Right lobe of liver (tissue), 6 donors: ENCODE results near the gene ARHGEF37. TPM values are rescaled to one million over a fixed set of nuclear protein-coding genes. Genes with fewer than 3 reads are reported as not detected.

ENCODE experiments used
- ATAC-seq, 4 donors: fragments of 200-7000 bp; cut with Tn5 transposase; one replicate each; pipeline ENCODE4 v1.9.1; 2020; ENCODE audit warnings: mild to moderate bottlenecking in 4 of 4, moderate library complexity in 4 of 4
- DNase-seq, 3 donors: peaks; one replicate each; pipeline ENCODE4 v3.0.0-alpha.2; 2020
- H3K27ac ChIP-seq, 3 donors: fragments of 200-600 bp; one replicate each; pipeline ENCODE4 v1.8.0; 2022
- H3K27me3 ChIP-seq, 2 donors: fragments of 200-600 bp; one replicate each; pipeline ENCODE4 v1.8.0; 2022
- H3K36me3 ChIP-seq, 4 donors: fragments of 200-600 bp; sonication (generic) in 1 of 4; one replicate each; pipeline versions ENCODE4 v1.5.1 to v1.8.0; 2017 to 2022; ENCODE audit warnings: control low read depth in 1 of 4
- H3K4me1 ChIP-seq, 4 donors: fragments of 200-600 bp; sonication (generic) in 1 of 4; one replicate each; pipeline versions ENCODE4 v1.5.1 to v1.8.0; 2017 to 2022; ENCODE audit warnings: control low read depth in 1 of 4
- H3K4me3 ChIP-seq, 3 donors: fragments of 200-600 bp; one replicate each; pipeline ENCODE4 v1.8.0; 2022
- H3K9me3 ChIP-seq, 4 donors: fragments of 200-600 bp; sonication (generic) in 1 of 4; one replicate each; pipeline versions ENCODE4 v1.5.1 to v1.8.0; 2017 to 2022; ENCODE audit warnings: control low read depth in 1 of 4
- CTCF ChIP-seq, 4 donors: fragments of 200-600 bp in 3 of 4; fragments of 450-650 bp in 1 of 4; IDR thresholded peaks; one replicate each; pipeline versions ENCODE4 v1.5.1 to v1.8.0; 2016 to 2022; ENCODE audit warnings: antibody characterized with exemption in 4 of 4, mild to moderate bottlenecking in 2 of 4
- POLR2A ChIP-seq: fragments of 450-650 bp; IDR thresholded peaks from one replicate; pipeline ENCODE4 v1.6.1; 2017; ENCODE audit warnings: antibody characterized with exemption, mild to moderate bottlenecking
- WGBS: methylation state at CpG from one replicate; pipeline ENCODE4 v1.1.6; 2018; ENCODE audit warnings: low coverage, low lambda C conversion rate; ENCODE audit not compliant: insufficient coverage; ENCODE audit errors: missing lambda C conversion rate; 5-methylcytosine and 5-hydroxymethylcytosine counted together
- intact Hi-C, 2 donors: fragments of 100-400 bp; cut with DNase I; formaldehyde crosslinking; loops; one replicate each; pipeline versions ENCODE4 v1.11.2 to v1.14.1; 2022
- total RNA-seq, 6 experiments: library from RNA; depleted of rRNA in 2 of 6; stranded (reverse); fragments of >200 nt in 2 of 6; fragmentation: NEBNext Ultra II Directional in 3 of 6; extraction: Animal tissue kit (Norgen Biotek cat#: 25700) in 3 of 6; gene quantifications; one replicate each; pipeline versions ENCODE4 v1.1.0 to v1.2.4, GENCODE V29; 2016 to 2023
- donor health status: DM: no; HTN: yes; CAD: no.
- donor health status: DM: no; HTN: no; CAD: no.
- donor health status: DM: no; HTN: no; CAD: no.
- donor health status: DM: no; HTN: yes; CAD: no.
- donor health status: DM: no; HTN: yes; CAD: no.

ARHGEF37 gene
- total RNA-seq, 6 experiments from 2014 or later: 1.6 to 7.3 (median 2.1) TPM

- DNase-seq (no peak), ATAC-seq (peak in 1 of 4 donors; percentile 4)
- peaks cover 0 to 43% (median 4%) of the 10 kb centered on the region in 4 donors for H3K36me3 ChIP-seq
- H3K9me3 ChIP-seq: no peaks in the 10 kb centered on the region
- no peak overlapping the region for H3K27ac ChIP-seq
- 67% methylated on average over 4 of the region's 6 CpGs for WGBS
- TF ChIP-seq POLR2A: no peak
- TF ChIP-seq CTCF (IDR thresholded peaks at IDR 0.05): no peak
- H3K4me3 ChIP-seq: no peak overlapping the region
- intact Hi-C loops: no loop called here
- no peaks in the 10 kb centered on the region for H3K27me3 ChIP-seq
- peaks cover 0 to 58% (median 6%) of the 10 kb centered on the region in 4 donors for H3K4me1 ChIP-seq
Measured at GRCh38 chr5:149541893-149542292, 39.4 kb upstream of the ARHGEF37 start.

GRCh38 chr5:149543361-149544027 is 37.8 kb upstream of the ARHGEF37 start:
- Histone ChIP-seq H3K4me3 (no peak overlapping the region), H3K4me1 (peaks cover 0 to 64% (median 13%) of the 10 kb centered on the region in 4 donors), H3K27ac (peak overlapping the region in 1 of 3 donors; percentile 27), H3K9me3 (no peaks in the 10 kb centered on the region), H3K27me3 (no peaks in the 10 kb centered on the region), H3K36me3 (peaks cover 0 to 52% (median 2%) of the 10 kb centered on the region in 4 donors)
- WGBS: 55% methylated on average over 8 of the region's 8 CpGs
- no peak for DNase-seq
- intact Hi-C loops: no loop called here
- ATAC-seq: peak; percentile 64 to 88 (median 76)
- TF ChIP-seq POLR2A (no peak), CTCF (IDR thresholded peaks at IDR 0.05) (no peak)

GRCh38 chr5:149544028-149544420 is 37.3 kb upstream of the ARHGEF37 start:
- Histone ChIP-seq H3K36me3 (peaks cover 0 to 49% (median 2%) of the 10 kb centered on the region in 4 donors), H3K4me3 (no peak overlapping the region), H3K27ac (peak overlapping the region in 1 of 3 donors; percentile 27), H3K27me3 (no peaks in the 10 kb centered on the region), H3K9me3 (no peaks in the 10 kb centered on the region), H3K4me1 (peaks cover 0 to 62% (median 15%) of the 10 kb centered on the region in 4 donors)
- TF ChIP-seq CTCF (IDR thresholded peaks at IDR 0.05) (no peak), POLR2A (no peak)
- DNase-seq: no peak
- peak in 2 of 4 donors; percentile 37 to 63 for ATAC-seq
- 62% methylated on average over 3 of the region's 3 CpGs for WGBS
- intact Hi-C loops: no loop called here

- Histone ChIP-seq H3K4me3 (no peak overlapping the region), H3K27me3 (no peaks in the 10 kb centered on the region), H3K4me1 (peaks cover 0 to 53% (median 16%) of the 10 kb centered on the region in 4 donors), H3K9me3 (no peaks in the 10 kb centered on the region), H3K27ac (no peak overlapping the region), H3K36me3 (peaks cover 0 to 46% (median 2%) of the 10 kb centered on the region in 4 donors)
- no peak for ATAC-seq
- no peak for TF ChIP-seq CTCF (IDR thresholded peaks at IDR 0.05)
- no peak for TF ChIP-seq POLR2A
- DNase-seq: no peak
- WGBS: 60% methylated on average over 2 of the region's 6 CpGs
- intact Hi-C loops: no loop called here
Measured at GRCh38 chr5:149545327-149545726, 36.0 kb upstream of the ARHGEF37 start.
